ENCODE data around the gene RSU1. TPM values are rescaled to one million over a fixed set of nuclear protein-coding genes. Genes with fewer than 3 reads are reported as not detected.

The RSU1 gene
- total RNA-seq, 1 experiment from 2014 or later: 29.5 TPM

DNA sequence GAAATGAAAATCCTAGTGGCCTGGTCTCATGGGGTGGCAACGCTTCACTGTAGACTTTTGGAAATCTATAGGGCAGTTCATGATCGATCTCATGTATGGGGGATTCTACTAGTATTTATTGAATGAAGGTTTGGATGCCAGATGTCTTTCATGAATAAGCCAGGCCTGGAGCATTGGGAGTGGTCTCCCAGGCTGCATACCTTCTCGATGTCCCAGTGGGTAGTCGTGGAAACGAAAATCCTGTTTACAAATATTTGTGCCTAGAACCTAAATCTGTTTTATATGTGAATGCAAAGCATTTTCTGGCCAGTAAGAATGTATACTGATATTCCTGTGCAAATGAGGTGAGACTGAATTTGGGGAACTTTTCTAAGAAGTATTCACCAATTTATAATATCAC lies 190.5 kb downstream of the RSU1 start:
- ChIA-PET RAD21 (ENCODE audit: low non-redundant PET in 1 of 2, low total read pairs in 2 of 2, uncharacterized antibody in 2 of 2, unreplicated experiment in 2 of 2) (no interaction called here), CTCF (no interaction called here), POLR2A (no interaction called here)
- ATAC-seq: no peak
- Histone ChIP-seq H3K9me2 (ENCODE audit: insufficient read depth) (no peaks in the 10 kb centered on the region), H3K4me2 (ENCODE audit: low read length) (no peak overlapping the region), H3K4me1 (ENCODE audit: control insufficient read depth in 1 of 2, insufficient read depth in 2 of 2, low read length in 2 of 2) (no peaks in the 10 kb centered on the region), H3K36me3 (ENCODE audit: control insufficient read depth in 1 of 2, insufficient read depth in 2 of 2, low read length in 2 of 2) (no peaks in the 10 kb centered on the region), H3K9ac (ENCODE audit: low read length) (no peak overlapping the region), H4K20me1 (ENCODE audit: insufficient read depth) (no peaks in the 10 kb centered on the region), H3K79me2 (ENCODE audit: insufficient read depth, low read length) (no peaks in the 10 kb centered on the region), H3K27me3 (ENCODE audit: insufficient read depth, low read length) (no peaks in the 10 kb centered on the region), H2AFZ (ENCODE audit: low read depth, low read length, poor library complexity, severe bottlenecking) (no peak overlapping the region), H3K27ac (ENCODE audit: low read depth, low read length) (no peak overlapping the region), H3K9me3 (ENCODE audit: control insufficient read depth in 1 of 2, insufficient read depth in 1 of 2, low read depth in 1 of 2, low read length in 2 of 2) (no peaks in the 10 kb centered on the region), H3K4me3 (replicated peaks in 1 of 2; ENCODE audit: low read depth in 1 of 2, low read length in 2 of 2) (no peak overlapping the region)
- intact Hi-C loops (cut with micrococcal nuclease): no loop called here
- TF ChIP-seq ZFX (IDR thresholded peaks at IDR 0.05) (no peak), YY1 (IDR thresholded peaks at IDR 0.05; ENCODE audit: extremely low read depth, insufficient replicate concordance, low read depth, low read length) (no peak)
- no TSS peak for BruUV-seq (replicated peaks)
- no peak for DNase-seq (ENCODE audit: low read depth, low spot score)

DNA sequence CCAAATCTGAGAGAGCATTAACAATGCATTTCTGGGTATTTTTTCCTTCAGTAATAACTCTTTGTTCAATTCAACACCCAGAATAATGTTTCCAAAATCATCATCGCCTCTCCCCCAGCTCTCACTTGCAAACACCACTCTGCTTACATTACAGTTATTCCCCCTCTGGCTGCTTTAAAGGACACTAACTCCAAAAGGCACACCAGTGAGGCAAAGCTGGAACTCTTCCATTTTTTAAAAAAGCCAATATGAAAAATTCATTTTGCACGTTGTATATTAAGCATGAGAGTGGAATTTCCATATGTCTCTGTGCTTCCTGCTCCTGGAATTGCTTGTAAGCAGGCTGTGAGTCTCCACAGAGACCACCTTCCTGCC lies 204.3 kb downstream of the RSU1 start:
- ChIA-PET POLR2A (no interaction called here), CTCF (no interaction called here), RAD21 (ENCODE audit: low non-redundant PET in 1 of 2, low total read pairs in 2 of 2, uncharacterized antibody in 2 of 2, unreplicated experiment in 2 of 2) (no interaction called here)
- Histone ChIP-seq H4K20me1 (ENCODE audit: insufficient read depth) (no peaks in the 10 kb centered on the region), H3K9me2 (ENCODE audit: insufficient read depth) (no peaks in the 10 kb centered on the region), H3K4me3 (replicated peaks in 1 of 2; ENCODE audit: low read depth in 1 of 2, low read length in 2 of 2) (no peak overlapping the region), H3K9ac (ENCODE audit: low read length) (no peak overlapping the region), H3K27ac (ENCODE audit: low read depth, low read length) (no peak overlapping the region), H3K4me2 (ENCODE audit: low read length) (no peak overlapping the region), H3K79me2 (ENCODE audit: insufficient read depth, low read length) (no peaks in the 10 kb centered on the region), H3K27me3 (ENCODE audit: insufficient read depth, low read length) (no peaks in the 10 kb centered on the region), H3K4me1 (ENCODE audit: control insufficient read depth in 1 of 2, insufficient read depth in 2 of 2, low read length in 2 of 2) (no peaks in the 10 kb centered on the region), H3K36me3 (ENCODE audit: control insufficient read depth in 1 of 2, insufficient read depth in 2 of 2, low read length in 2 of 2) (no peaks in the 10 kb centered on the region), H2AFZ (ENCODE audit: low read depth, low read length, poor library complexity, severe bottlenecking) (no peak overlapping the region), H3K9me3 (ENCODE audit: control insufficient read depth in 1 of 2, insufficient read depth in 1 of 2, low read depth in 1 of 2, low read length in 2 of 2) (no peaks in the 10 kb centered on the region)
- no TSS peak for BruUV-seq (replicated peaks)
- TF ChIP-seq, protein P1, sequence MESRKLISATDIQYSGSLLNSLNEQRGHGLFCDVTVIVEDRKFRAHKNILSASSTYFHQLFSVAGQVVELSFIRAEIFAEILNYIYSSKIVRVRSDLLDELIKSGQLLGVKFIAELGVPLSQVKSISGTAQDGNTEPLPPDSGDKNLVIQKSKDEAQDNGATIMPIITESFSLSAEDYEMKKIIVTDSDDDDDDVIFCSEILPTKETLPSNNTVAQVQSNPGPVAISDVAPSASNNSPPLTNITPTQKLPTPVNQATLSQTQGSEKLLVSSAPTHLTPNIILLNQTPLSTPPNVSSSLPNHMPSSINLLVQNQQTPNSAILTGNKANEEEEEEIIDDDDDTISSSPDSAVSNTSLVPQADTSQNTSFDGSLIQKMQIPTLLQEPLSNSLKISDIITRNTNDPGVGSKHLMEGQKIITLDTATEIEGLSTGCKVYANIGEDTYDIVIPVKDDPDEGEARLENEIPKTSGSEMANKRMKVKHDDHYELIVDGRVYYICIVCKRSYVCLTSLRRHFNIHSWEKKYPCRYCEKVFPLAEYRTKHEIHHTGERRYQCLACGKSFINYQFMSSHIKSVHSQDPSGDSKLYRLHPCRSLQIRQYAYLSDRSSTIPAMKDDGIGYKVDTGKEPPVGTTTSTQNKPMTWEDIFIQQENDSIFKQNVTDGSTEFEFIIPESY (IDR thresholded peaks at IDR 0.05; ENCODE audit: extremely low read depth, insufficient replicate concordance, low read length): no peak
- no peak for TF ChIP-seq ZNF274 (IDR thresholded peaks at IDR 0.05; ENCODE audit: low read depth, low read length)
- no peak for TF ChIP-seq POLR2AphosphoS5 (IDR thresholded peaks at IDR 0.05; ENCODE audit: low read depth, low read length)
- TF ChIP-seq CEBPB (IDR thresholded peaks at IDR 0.05; ENCODE audit: low read depth): no peak
- ATAC-seq: no peak
- intact Hi-C loops (cut with micrococcal nuclease): no loop called here
- DNase-seq (ENCODE audit: low read depth, low spot score): no peak
